NCI-H2081 treated with DMSO at 0.1 percent for 48 hours (cell line): Measurements from ENCODE around the gene SPATA46.
"Not testable (repeated sequence)": the region's sequence is repeated elsewhere in the genome, so short reads cannot be mapped to it uniquely, and the experiment has no call there.

Experiments used
- DNase-seq: peaks from one replicate; lab custom pipeline; 2025; lab: John Stamatoyannopoulos, UW

SPATA46 gene

GRCh38 chr1:162357681-162358266, 18.9 kb downstream of the SPATA46 start:
- DNase-seq = no peak

DNA sequence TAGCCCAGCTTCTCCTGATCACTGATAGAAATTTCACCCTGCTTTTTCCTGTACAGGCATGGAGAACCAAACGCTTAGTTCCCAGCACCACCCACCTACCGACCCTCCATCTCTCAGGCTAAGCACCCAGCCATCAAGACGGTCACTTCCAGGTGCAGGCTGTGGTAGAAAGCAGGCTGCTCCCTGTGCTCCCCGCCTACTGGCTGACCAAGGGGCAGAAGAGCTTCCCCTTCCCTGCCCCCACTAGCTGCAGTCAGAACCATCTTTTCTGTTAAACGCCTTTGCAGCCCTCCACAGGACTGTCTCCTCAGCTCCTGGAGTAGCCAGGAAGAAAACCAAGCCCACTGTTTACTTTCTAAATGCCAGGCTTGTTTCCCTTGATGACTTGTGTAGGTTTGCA, 23.0 kb downstream of the SPATA46 start:
- DNase-seq = no peak

GRCh38 chr1:162353078-162353477, 23.6 kb downstream of the SPATA46 start:
- DNase-seq = no peak

DNA sequence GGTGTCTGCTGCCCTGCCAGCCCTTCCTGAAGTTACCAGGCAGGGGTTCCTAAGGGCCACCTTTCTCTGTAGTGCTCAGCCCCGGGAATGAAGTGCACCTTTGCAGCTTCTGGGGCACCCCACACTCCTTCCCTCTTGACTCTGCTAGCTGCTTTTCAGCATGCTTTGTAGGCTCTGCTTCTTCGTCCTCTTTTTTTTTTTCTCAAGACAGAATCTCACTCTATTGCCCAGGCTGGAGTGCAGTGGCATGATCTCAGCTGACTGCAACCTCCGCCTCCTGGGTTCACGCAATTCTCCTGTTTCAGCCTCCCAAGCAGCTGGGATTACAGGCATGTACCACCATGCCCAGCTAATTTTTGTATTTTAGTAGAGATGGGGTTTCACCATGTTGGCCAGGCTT, 24.8 kb downstream of the SPATA46 start:
- DNase-seq = not testable (repeated sequence)

DNA sequence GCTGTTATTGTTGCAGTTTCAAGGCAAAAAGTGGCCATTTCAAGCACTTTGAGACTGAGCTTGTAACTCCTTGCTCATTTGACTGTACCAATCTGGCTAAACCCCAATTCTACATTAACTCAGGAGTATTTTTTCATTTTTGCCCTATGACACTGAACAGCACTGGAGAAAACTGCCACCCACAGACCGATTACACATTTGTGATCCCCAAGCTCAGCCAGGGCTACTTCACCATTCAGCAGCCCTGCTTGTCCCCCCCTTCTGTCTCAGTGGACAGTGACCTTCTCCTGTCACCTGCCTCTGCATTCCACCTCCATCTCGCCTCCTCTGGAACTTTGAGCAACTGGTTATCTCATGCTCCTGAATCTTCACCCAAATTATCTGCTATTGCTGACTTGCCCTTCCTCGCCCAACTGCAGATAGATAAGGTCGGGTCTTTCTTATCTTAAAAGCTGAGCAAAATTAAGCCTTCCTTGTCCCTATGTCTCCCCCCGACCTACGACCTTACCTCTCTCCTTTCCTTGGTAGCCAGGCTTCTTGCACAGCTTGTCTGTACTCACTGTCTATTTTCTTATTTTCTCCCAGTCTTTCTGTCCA, 25.3 kb downstream of the SPATA46 start:
- DNase-seq = no peak

- DNase-seq = no peak
Observed at GRCh38 chr1:162349635-162350330, 26.9 kb downstream of the SPATA46 start.

DNA sequence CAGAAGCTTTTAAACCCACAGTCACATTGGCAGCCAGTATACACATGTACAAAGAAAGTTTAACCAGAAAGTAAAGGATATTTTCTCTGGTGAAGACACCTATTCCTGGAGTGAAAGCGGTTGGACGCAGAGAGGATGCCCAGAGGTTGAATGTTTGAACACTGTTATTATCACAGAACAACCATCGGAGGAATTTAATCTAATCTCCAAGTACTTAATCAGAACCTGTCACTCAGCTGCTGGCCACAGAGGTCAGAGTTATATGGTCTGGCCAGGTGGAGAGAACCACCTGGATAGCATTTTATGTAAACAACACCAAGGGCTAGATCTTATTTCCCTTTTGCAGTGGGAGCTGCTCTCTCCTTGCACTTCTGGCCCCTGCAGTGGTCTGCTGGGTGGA, 29.4 kb downstream of the SPATA46 start:
- no peak for DNase-seq

DNA sequence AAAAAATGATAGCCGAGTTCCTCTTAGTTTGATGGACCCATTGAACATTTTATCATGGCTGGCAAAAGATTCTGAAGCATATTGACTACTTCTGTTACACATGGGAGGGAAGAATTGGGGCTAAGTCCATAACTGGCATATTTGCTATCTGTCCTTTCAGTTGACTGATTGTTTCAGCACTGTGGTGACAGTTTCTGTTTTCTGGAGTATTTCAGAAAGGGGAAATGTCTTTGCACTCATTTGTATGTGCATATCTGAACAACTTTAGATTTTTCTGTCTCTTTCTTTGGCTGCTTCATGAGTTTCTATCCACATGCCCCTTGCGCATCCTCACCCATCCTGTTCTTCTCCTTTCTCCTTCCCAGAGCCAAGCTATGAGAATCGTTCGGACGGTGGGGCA, 33.2 kb downstream of the SPATA46 start:
- no peak for DNase-seq

DNA sequence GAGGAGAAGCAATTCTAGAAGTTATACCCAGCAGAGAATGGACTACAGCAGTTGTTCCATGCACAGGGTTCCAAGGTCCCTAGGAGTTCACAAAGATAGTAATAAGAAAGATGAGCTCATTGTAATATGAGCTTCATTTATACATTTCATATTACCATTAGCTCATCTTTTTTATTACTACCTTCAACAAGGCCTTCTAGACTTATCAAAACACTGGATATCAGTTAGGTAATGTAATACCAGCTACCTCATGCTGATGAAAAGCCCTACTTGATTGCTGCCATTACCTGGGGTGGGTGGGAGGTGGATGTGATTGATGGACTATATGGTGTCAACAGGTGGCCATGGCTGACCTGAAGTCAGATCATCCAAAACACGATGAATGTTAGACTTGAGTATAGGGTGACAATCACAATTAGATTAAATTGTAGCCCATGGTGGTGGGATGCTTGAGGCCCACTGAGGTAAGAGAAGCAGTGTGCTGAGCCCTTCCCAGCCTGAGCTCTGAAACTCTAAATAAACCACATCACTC, 34.1 kb downstream of the SPATA46 start:
- no peak for DNase-seq

DNA sequence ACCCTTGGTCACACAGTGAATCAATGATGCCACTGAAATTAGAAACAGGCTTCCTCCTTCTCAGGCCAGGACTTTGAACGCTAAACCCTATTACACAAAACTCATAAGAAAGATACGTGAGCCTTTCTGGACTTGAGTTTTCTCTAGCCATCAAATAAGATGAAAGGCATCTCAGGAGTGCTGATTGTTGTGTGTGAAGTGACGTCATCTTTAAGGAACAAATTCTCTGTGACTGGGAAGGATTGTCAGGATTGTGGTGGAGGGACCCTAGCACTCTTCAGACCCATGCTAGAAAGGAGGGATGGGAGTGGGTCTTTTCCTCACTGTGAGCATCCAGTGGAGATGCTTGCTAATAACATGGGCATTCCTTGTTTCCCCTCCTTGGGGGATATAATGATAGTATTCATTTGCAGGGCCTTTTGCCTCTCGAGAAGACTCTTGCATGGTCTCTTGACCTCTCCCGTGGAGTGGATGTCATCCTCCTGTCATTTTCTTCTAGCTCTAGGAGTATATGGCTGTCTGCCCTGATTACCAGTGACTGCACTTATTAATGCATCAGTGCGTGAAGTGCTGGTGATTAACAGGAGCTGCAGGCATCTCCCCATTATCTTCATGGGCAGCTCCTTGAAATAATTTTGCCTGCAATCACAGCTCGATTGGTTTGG, 39.9 kb downstream of the SPATA46 start:
- no peak for DNase-seq

- no peak for DNase-seq
Observed at GRCh38 chr1:162335126-162335525, 41.5 kb downstream of the SPATA46 start.

DNA sequence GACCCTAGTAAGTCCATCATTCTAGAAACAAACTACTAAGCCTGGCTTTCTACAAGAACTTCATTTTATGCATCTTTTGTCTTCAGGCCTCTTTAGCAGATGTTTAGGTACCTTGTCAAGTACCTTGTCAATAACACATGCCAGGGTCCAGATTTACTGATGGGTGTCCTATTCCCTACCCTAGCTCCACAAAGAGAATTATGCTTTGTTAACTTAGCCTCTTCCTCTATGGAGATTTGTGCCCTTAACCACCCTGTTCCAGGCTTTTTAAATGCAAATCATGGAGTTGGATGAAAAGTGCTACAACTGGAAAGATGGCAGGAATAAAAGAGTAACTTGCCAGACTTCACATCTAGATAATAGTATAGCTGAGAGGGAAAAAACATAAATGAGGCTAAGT, 42.7 kb downstream of the SPATA46 start:
- no peak for DNase-seq

DNA sequence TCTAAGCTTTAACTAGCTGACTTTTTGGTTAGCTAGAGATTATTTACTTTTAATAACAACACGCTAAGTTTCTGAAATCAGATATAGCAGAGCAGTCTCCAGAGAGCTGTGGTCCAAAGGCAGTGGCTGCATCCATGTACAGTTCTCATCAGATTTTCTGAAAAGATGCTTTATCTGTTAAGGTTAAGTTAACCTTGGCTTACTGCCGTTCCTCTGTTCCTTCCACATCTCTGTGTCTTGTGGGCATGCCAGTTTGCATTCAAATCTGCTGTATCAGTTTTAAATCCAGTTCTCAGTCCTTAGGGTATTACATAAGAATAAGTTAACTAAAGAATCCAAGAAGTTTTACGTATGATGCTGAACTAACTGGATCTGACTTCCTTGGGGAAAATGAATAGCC, 46.8 kb downstream of the SPATA46 start:
- DNase-seq = no peak

- peak; percentile 79 for DNase-seq
Observed at GRCh38 chr1:162328512-162328911, 48.1 kb downstream of the SPATA46 start.

- DNase-seq = no peak
Observed at GRCh38 chr1:162327788-162328165, 48.9 kb downstream of the SPATA46 start.

GRCh38 chr1:162327144-162327787, 49.4 kb downstream of the SPATA46 start:
- DNase-seq = no peak

DNA sequence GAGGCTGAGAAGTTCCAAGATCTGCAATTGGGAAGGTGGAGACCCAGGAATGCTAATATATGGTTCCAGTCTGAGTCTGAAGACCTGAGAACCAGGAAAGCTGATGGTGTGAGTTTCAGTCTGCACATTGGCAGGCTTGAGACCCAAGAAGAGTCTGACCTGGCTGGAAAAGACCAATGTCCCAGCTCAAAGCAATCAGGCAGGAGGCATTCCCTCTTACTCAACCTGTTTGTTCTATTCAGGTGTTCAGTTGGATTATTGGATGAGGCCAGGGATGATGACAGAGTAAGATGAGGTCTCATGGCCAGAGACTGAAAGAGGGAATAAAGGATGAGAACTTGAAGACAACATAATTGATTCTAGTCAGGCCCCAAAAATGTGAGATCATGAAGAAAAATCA, 50.1 kb downstream of the SPATA46 start:
- DNase-seq = no peak

GRCh38 chr1:162324396-162324795, 52.3 kb downstream of the SPATA46 start:
- no peak for DNase-seq
